Skeletal muscle satellite cell (primary cell): ENCODE results near the gene UBXN11.
"Not testable (repeated sequence)": the region's sequence is repeated elsewhere in the genome, so short reads cannot be mapped to it uniquely, and the experiment has no call there.

Experiments
- H3K27me3 ChIP-seq: 2 replicates; pipeline ENCODE4 v1.7.0; 2013; ENCODE audit warnings: low read length; ENCODE audit not compliant: control insufficient read depth, insufficient read depth
- H3K36me3 ChIP-seq: 2 replicates; pipeline ENCODE4 v1.7.0; 2013; ENCODE audit warnings: mild to moderate bottlenecking, control low read depth, low read length; ENCODE audit not compliant: insufficient read depth
- H3K4me1 ChIP-seq: 2 replicates; pipeline ENCODE4 v1.7.0; 2013; ENCODE audit warnings: low read length; ENCODE audit not compliant: control insufficient read depth, insufficient read depth
- H3K4me2 ChIP-seq: 2 replicates; pipeline ENCODE4 v1.7.0; 2013; ENCODE audit warnings: mild to moderate bottlenecking, low read length
- H3K4me3 ChIP-seq: 2 replicates; pipeline ENCODE4 v1.7.0; 2013; ENCODE audit warnings: low read length
- H3K9ac ChIP-seq: 2 replicates; pipeline ENCODE4 v1.7.0; 2013; ENCODE audit warnings: mild to moderate bottlenecking, low read depth, low read length, moderate library complexity
- H3K9me3 ChIP-seq: replicated peaks from 2 replicates; pipeline ENCODE4 v1.7.0; 2013; ENCODE audit warnings: mild to moderate bottlenecking, control low read depth, low read length

The UBXN11 gene

GRCh38 chr1:26333312-26333711 lies 26.9 kb upstream of the UBXN11 start:
- H3K27me3 ChIP-seq, result peaks cover 45% of the 10 kb centered on the region
- H3K9me3 ChIP-seq, H3K4me2 ChIP-seq, H3K9ac ChIP-seq, H3K36me3 ChIP-seq, H3K4me1 ChIP-seq, H3K4me3 ChIP-seq: not testable (repeated sequence)

DNA sequence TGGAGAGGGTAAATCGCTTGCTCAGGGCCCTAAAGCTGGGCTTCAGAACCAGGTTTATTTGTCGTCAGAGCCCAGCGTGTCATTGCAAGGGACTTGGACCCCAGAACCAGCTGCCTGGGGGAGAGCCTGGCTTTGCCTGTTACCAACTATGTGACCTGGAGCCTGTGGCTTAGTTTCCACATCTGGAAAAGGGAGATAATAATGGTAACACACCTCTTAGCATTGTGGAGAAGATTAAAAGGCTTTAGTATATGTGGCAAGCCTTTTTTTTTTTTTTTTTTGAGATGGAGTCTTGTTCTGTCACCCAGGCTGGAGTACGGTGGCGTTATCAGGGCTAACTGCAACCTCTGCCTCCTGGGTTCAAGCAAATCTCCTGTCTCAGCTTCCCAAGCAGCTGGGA lies 23.8 kb upstream of the UBXN11 start:
- Histone ChIP-seq H3K4me1 (no peaks in the 10 kb centered on the region), H3K4me2 (no peak overlapping the region), H3K4me3 (no peak overlapping the region), H3K36me3 (no peaks in the 10 kb centered on the region), H3K9ac (no peak overlapping the region), H3K27me3 (peaks cover 30% of the 10 kb centered on the region), H3K9me3 (no peaks in the 10 kb centered on the region)

DNA sequence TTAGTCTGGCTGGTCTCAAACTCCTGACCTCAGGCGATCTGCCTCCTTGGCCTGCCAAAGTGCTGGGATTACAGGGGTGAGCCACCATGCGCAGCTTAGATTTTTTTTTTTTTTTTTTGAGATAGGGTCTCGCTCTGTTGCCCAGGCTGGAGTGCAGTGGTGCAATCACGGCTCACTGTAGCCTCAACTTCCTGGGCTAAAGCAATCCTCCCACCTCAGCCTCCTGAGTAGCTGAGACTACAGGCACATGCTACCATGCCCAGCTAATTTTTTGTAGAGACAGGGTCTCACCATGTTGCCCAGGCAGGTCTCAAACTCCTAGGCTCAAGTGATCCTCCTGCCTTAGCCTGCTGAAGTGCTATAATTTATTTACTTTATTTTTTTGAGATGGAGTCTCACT lies 22.9 kb upstream of the UBXN11 start:
- H3K9ac ChIP-seq, H3K4me1 ChIP-seq, H3K4me2 ChIP-seq, H3K4me3 ChIP-seq, H3K9me3 ChIP-seq, H3K36me3 ChIP-seq: not testable (repeated sequence)
- H3K27me3 ChIP-seq, result peaks cover 36% of the 10 kb centered on the region

- H3K27me3 ChIP-seq, result peaks cover 39% of the 10 kb centered on the region
- no peaks in the 10 kb centered on the region for H3K9me3 ChIP-seq
- H3K9ac ChIP-seq, result no peak overlapping the region
- H3K4me2 ChIP-seq, result no peak overlapping the region
- H3K36me3 ChIP-seq, result no peaks in the 10 kb centered on the region
- H3K4me3 ChIP-seq, result no peak overlapping the region
- H3K4me1 ChIP-seq, result no peaks in the 10 kb centered on the region
Observed at GRCh38 chr1:26328597-26328996, 22.2 kb upstream of the UBXN11 start.

DNA sequence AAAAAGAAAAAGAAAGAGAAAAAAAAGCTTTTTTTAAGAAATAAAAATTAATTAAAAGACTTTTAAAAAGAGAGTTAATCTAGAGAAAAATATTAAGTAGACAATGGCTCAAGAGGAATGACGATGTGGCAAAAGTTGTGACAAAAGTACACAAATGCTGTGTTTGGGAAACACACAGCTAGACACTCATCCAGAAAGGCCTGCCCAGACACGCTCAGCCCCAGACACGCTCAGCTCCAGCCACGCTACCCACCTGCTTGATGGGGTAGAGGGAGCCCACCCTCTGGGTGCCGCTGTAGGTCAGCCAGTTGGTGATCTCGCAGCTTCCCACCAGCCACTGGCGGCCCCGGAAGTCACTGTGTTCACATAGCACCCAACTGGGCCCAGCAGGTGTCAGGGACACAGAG lies 21.5 kb upstream of the UBXN11 start:
- Histone ChIP-seq H3K9me3 (no peaks in the 10 kb centered on the region), H3K4me1 (no peaks in the 10 kb centered on the region), H3K4me3 (no peak overlapping the region), H3K27me3 (peaks cover 39% of the 10 kb centered on the region), H3K9ac (no peak overlapping the region), H3K4me2 (no peak overlapping the region), H3K36me3 (no peaks in the 10 kb centered on the region)

GRCh38 chr1:26324550-26324949 lies 18.1 kb upstream of the UBXN11 start:
- Histone ChIP-seq H3K9me3 (no peaks in the 10 kb centered on the region), H3K36me3 (no peaks in the 10 kb centered on the region), H3K4me3 (no peak overlapping the region), H3K27me3 (peaks cover 28% of the 10 kb centered on the region), H3K9ac (no peak overlapping the region), H3K4me1 (peaks cover 5% of the 10 kb centered on the region), H3K4me2 (no peak overlapping the region)

GRCh38 chr1:26323382-26323781 lies 16.9 kb upstream of the UBXN11 start:
- no peak overlapping the region for H3K9ac ChIP-seq
- no peaks in the 10 kb centered on the region for H3K36me3 ChIP-seq
- peaks cover 10% of the 10 kb centered on the region for H3K4me1 ChIP-seq
- H3K4me2 ChIP-seq, result no peak overlapping the region
- H3K9me3 ChIP-seq, result no peaks in the 10 kb centered on the region
- H3K4me3 ChIP-seq, result no peak overlapping the region
- H3K27me3 ChIP-seq, result peaks cover 24% of the 10 kb centered on the region

DNA sequence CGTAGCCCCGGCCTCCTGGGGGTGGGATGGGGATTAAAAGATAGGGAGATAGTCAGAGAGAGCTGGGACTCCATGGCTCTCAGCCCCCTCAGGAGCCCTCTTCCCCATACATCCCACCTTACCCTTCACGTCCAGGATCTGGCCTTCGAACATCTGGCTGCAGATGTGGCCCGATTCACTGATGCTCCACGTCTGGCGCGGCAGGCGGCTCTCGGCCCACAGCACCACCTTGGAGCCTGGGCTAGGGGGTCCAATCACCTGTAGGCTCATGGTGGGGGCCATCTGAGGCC lies 15.6 kb upstream of the UBXN11 start:
- Histone ChIP-seq H3K4me3 (no peak overlapping the region), H3K4me2 (no peak overlapping the region), H3K9me3 (no peaks in the 10 kb centered on the region), H3K4me1 (peaks cover 13% of the 10 kb centered on the region), H3K36me3 (no peaks in the 10 kb centered on the region), H3K9ac (no peak overlapping the region), H3K27me3 (peaks cover 19% of the 10 kb centered on the region)

DNA sequence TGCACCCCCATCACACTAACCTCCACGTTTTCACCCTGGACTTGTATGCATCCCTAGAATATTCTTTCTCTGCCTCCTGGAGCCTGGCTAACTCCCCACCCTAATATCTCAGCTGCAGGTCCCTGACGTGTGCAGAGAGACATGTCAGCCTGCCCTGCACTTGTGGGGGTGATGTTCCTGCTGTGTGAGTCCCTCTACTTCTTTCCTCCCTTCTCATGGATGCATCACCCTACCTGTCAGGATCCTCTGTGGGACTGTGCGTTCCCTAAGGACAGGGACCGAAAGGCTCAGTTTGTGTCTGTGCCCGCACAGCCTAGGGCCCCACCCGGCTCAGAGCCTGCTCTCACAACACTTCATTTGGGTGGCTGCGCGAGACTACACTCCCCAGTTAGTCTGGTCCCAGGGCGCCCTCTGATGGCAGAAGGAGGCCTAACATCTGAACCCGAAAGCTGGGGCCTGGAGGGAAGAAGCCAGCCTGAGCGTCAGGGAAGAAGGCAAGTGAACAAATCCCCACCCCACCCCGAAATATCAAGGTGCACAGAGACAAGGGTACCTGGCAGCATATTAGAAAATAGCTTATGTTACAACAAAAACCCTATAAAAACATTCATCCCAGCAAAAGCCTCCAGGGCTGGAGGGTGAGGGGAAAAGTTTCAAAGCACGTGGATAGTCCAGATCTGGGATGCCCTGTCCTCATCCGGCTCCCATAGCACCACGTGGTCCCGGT lies 15.0 kb upstream of the UBXN11 start:
- peak overlapping the region; percentile 43 for H3K4me2 ChIP-seq
- H3K4me3 ChIP-seq, result no peak overlapping the region
- H3K27me3 ChIP-seq, result peaks cover 15% of the 10 kb centered on the region
- H3K9me3 ChIP-seq, result no peaks in the 10 kb centered on the region
- no peaks in the 10 kb centered on the region for H3K36me3 ChIP-seq
- H3K4me1 ChIP-seq, result peaks cover 13% of the 10 kb centered on the region
- peak overlapping the region; percentile 44 for H3K9ac ChIP-seq

- peaks cover 13% of the 10 kb centered on the region for H3K4me1 ChIP-seq
- H3K9ac ChIP-seq, result peak overlapping the region; percentile 44
- peaks cover 15% of the 10 kb centered on the region for H3K27me3 ChIP-seq
- H3K36me3 ChIP-seq, result no peaks in the 10 kb centered on the region
- peak overlapping the region; percentile 43 for H3K4me2 ChIP-seq
- H3K9me3 ChIP-seq, result no peaks in the 10 kb centered on the region
- H3K4me3 ChIP-seq, result no peak overlapping the region
Observed at GRCh38 chr1:26320896-26321295, 14.5 kb upstream of the UBXN11 start.

GRCh38 chr1:26318338-26319064 lies 12.1 kb upstream of the UBXN11 start:
- Histone ChIP-seq H3K4me2 (no peak overlapping the region), H3K4me1 (peaks cover 13% of the 10 kb centered on the region), H3K4me3 (no peak overlapping the region), H3K36me3 (no peaks in the 10 kb centered on the region), H3K9me3 (no peaks in the 10 kb centered on the region), H3K27me3 (peaks cover 3% of the 10 kb centered on the region), H3K9ac (no peak overlapping the region)
